ENCODE data around the gene ITM2C.

DNA sequence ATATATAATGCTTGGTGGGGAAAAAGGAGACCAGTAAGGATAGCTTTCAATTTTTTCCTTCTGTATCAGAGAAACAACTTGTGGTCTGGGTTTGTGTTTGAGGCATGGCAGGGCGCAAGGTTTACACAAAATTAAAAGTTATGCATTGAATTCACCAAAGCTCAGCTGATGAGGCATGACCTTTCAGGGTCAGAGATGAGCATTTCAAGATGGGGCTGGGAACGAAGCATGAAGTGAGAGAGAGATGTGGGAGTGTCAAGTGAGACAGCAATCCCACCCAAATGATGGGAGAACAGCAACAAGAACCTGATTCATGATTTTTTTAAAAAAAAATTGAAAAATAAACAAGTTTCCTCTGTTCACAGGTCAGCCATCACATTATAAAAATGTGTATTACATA is 55.4 kb downstream of the ITM2C start:
- TF ChIP-seq, protein P1, sequence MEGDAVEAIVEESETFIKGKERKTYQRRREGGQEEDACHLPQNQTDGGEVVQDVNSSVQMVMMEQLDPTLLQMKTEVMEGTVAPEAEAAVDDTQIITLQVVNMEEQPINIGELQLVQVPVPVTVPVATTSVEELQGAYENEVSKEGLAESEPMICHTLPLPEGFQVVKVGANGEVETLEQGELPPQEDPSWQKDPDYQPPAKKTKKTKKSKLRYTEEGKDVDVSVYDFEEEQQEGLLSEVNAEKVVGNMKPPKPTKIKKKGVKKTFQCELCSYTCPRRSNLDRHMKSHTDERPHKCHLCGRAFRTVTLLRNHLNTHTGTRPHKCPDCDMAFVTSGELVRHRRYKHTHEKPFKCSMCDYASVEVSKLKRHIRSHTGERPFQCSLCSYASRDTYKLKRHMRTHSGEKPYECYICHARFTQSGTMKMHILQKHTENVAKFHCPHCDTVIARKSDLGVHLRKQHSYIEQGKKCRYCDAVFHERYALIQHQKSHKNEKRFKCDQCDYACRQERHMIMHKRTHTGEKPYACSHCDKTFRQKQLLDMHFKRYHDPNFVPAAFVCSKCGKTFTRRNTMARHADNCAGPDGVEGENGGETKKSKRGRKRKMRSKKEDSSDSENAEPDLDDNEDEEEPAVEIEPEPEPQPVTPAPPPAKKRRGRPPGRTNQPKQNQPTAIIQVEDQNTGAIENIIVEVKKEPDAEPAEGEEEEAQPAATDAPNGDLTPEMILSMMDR (IDR thresholded peaks at IDR 0.05; ENCODE audit: insufficient read depth, low read length): no peak
- TF ChIP-seq, protein P2, sequence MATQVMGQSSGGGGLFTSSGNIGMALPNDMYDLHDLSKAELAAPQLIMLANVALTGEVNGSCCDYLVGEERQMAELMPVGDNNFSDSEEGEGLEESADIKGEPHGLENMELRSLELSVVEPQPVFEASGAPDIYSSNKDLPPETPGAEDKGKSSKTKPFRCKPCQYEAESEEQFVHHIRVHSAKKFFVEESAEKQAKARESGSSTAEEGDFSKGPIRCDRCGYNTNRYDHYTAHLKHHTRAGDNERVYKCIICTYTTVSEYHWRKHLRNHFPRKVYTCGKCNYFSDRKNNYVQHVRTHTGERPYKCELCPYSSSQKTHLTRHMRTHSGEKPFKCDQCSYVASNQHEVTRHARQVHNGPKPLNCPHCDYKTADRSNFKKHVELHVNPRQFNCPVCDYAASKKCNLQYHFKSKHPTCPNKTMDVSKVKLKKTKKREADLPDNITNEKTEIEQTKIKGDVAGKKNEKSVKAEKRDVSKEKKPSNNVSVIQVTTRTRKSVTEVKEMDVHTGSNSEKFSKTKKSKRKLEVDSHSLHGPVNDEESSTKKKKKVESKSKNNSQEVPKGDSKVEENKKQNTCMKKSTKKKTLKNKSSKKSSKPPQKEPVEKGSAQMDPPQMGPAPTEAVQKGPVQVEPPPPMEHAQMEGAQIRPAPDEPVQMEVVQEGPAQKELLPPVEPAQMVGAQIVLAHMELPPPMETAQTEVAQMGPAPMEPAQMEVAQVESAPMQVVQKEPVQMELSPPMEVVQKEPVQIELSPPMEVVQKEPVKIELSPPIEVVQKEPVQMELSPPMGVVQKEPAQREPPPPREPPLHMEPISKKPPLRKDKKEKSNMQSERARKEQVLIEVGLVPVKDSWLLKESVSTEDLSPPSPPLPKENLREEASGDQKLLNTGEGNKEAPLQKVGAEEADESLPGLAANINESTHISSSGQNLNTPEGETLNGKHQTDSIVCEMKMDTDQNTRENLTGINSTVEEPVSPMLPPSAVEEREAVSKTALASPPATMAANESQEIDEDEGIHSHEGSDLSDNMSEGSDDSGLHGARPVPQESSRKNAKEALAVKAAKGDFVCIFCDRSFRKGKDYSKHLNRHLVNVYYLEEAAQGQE (IDR thresholded peaks at IDR 0.05; ENCODE audit: insufficient replicate concordance, low read depth): no peak
